ENCODE measurements around the gene IFNGR1.

Gene IFNGR1

DNA sequence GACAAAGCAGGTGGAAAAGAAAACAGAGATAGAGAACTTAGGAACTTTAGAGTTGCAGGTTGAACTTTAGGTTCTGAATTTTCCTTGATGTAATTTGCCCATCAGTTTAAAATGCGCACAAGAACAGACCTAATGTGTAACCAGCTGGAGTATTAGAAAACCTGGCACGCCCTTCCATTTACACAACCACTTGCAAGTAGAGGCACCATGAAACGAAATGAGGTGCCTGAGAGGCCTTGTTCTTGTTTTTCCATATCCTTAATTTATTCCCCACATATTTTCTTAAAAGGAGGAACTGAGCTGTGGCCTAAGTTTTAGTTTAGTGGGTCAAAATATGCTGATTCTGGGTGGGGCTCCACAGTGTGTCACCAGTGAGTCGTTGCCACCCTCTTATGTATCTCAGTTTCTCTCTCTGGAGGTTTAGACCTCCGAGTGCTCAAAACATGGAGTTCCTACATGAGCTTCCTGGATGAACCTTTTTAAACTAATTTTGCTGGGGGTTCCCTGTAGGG, 28.5 kb downstream of the IFNGR1 start:
- Histone ChIP-seq H3K4me3 (IDR thresholded peaks at IDR 0.05; ENCODE audit: insufficient read depth, low read depth, low read length) (no peak overlapping the region), H3K9ac (no peak overlapping the region), H4K20me1 (ENCODE audit: insufficient read depth) (no peaks in the 10 kb centered on the region), H3K27me3 (ENCODE audit: insufficient read depth, low read depth) (no peaks in the 10 kb centered on the region), H3K27ac (no peak overlapping the region), H3K4me1 (ENCODE audit: low read depth, poor library complexity, severe bottlenecking) (no peaks in the 10 kb centered on the region), H2AFZ (ENCODE audit: low read depth) (no peak overlapping the region), H3K79me2 (ENCODE audit: insufficient read depth, low read depth) (no peaks in the 10 kb centered on the region), H3K36me3 (ENCODE audit: insufficient read depth) (no peaks in the 10 kb centered on the region), H3K4me2 (no peak overlapping the region)
- TF ChIP-seq CTCF (conservative IDR thresholded peaks at IDR 0.05; ENCODE audit: low read depth, low read length) = no peak

GRCh38 chr6:137188855-137189254, 30.3 kb downstream of the IFNGR1 start:
- Histone ChIP-seq H3K4me2 (no peak overlapping the region), H4K20me1 (ENCODE audit: insufficient read depth) (no peaks in the 10 kb centered on the region), H3K27me3 (ENCODE audit: insufficient read depth, low read depth) (no peaks in the 10 kb centered on the region), H3K36me3 (ENCODE audit: insufficient read depth) (no peaks in the 10 kb centered on the region), H3K79me2 (ENCODE audit: insufficient read depth, low read depth) (no peaks in the 10 kb centered on the region), H3K27ac (no peak overlapping the region), H3K9ac (no peak overlapping the region), H2AFZ (ENCODE audit: low read depth) (no peak overlapping the region), H3K4me1 (ENCODE audit: low read depth, poor library complexity, severe bottlenecking) (no peaks in the 10 kb centered on the region), H3K4me3 (IDR thresholded peaks at IDR 0.05; ENCODE audit: insufficient read depth, low read depth, low read length) (no peak overlapping the region)
- TF ChIP-seq CTCF (conservative IDR thresholded peaks at IDR 0.05; ENCODE audit: low read depth, low read length) = no peak

DNA sequence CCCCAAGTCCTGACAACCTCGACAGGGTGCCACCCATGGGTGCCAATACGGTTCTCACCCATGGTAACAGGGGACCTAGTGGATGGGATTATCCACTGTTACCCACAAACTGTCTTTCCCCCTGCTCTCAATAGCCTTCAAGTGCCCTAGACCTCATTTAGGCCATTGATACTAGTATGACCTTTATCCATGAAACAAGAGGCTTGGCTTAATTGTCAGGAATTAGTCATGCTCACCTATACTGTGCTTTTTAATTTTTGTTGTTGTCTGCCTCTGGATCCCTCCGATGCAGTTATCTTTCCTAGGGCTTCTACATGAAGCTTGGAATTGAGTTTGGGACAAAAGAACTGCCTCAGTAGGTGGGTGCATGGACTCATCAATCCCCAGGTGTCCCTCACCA, 33.9 kb downstream of the IFNGR1 start:
- Histone ChIP-seq H3K27me3 (ENCODE audit: insufficient read depth, low read depth) (no peaks in the 10 kb centered on the region), H3K9ac (no peak overlapping the region), H2AFZ (ENCODE audit: low read depth) (no peak overlapping the region), H3K4me2 (no peak overlapping the region), H3K79me2 (ENCODE audit: insufficient read depth, low read depth) (no peaks in the 10 kb centered on the region), H3K36me3 (ENCODE audit: insufficient read depth) (no peaks in the 10 kb centered on the region), H3K27ac (no peak overlapping the region), H3K4me1 (ENCODE audit: low read depth, poor library complexity, severe bottlenecking) (no peaks in the 10 kb centered on the region), H3K4me3 (IDR thresholded peaks at IDR 0.05; ENCODE audit: insufficient read depth, low read depth, low read length) (no peak overlapping the region), H4K20me1 (ENCODE audit: insufficient read depth) (no peaks in the 10 kb centered on the region)
- no peak for TF ChIP-seq CTCF (conservative IDR thresholded peaks at IDR 0.05; ENCODE audit: low read depth, low read length)

GRCh38 chr6:137182654-137183073, 36.5 kb downstream of the IFNGR1 start:
- H3K9ac ChIP-seq = no peak overlapping the region
- H3K4me1 ChIP-seq (ENCODE audit: low read depth, poor library complexity, severe bottlenecking) = no peaks in the 10 kb centered on the region
- no peak overlapping the region for H2AFZ ChIP-seq (ENCODE audit: low read depth)
- H3K27ac ChIP-seq = no peak overlapping the region
- H4K20me1 ChIP-seq (ENCODE audit: insufficient read depth) = no peaks in the 10 kb centered on the region
- H3K79me2 ChIP-seq (ENCODE audit: insufficient read depth, low read depth) = no peaks in the 10 kb centered on the region
- H3K27me3 ChIP-seq (ENCODE audit: insufficient read depth, low read depth) = no peaks in the 10 kb centered on the region
- no peaks in the 10 kb centered on the region for H3K36me3 ChIP-seq (ENCODE audit: insufficient read depth)
- no peak overlapping the region for H3K4me3 ChIP-seq (IDR thresholded peaks at IDR 0.05; ENCODE audit: insufficient read depth, low read depth, low read length)
- TF ChIP-seq CTCF (conservative IDR thresholded peaks at IDR 0.05; ENCODE audit: low read depth, low read length) = no peak
- H3K4me2 ChIP-seq = no peak overlapping the region

Measured in KMS-11 (cell line).